Coronary artery (tissue), 2 donors: ENCODE data around the gene RAI1.
A peak's percentile ranks its signal among the peaks of the same experiment; 100 is the strongest.
"Not testable (repeated sequence)": the region's sequence is repeated elsewhere in the genome, so short reads cannot be mapped to it uniquely, and the experiment has no call there.

Source experiments
- DNase-seq: peaks from one replicate; pipeline ENCODE4 v3.0.0-alpha.2; 2017; ENCODE audit warnings: low spot score
- H3K27ac ChIP-seq, 2 donors: fragments of 200-600 bp; sonication (generic); one replicate each; pipeline ENCODE4 v1.5.1; 2016 to 2019
- H3K4me3 ChIP-seq: fragments of 200-600 bp; sonication (generic); 2 replicates; pipeline ENCODE4 v1.5.1; 2016; ENCODE audit warnings: mild to moderate bottlenecking, moderate library complexity
- TF ChIP-seq, protein P1 (sequence below): fragments of 200-600 bp; sonication (generic); IDR thresholded peaks from one replicate; pipeline ENCODE4 v1.5.1; 2019; ENCODE audit warnings: antibody characterized with exemption

RAI1 gene, protein sequence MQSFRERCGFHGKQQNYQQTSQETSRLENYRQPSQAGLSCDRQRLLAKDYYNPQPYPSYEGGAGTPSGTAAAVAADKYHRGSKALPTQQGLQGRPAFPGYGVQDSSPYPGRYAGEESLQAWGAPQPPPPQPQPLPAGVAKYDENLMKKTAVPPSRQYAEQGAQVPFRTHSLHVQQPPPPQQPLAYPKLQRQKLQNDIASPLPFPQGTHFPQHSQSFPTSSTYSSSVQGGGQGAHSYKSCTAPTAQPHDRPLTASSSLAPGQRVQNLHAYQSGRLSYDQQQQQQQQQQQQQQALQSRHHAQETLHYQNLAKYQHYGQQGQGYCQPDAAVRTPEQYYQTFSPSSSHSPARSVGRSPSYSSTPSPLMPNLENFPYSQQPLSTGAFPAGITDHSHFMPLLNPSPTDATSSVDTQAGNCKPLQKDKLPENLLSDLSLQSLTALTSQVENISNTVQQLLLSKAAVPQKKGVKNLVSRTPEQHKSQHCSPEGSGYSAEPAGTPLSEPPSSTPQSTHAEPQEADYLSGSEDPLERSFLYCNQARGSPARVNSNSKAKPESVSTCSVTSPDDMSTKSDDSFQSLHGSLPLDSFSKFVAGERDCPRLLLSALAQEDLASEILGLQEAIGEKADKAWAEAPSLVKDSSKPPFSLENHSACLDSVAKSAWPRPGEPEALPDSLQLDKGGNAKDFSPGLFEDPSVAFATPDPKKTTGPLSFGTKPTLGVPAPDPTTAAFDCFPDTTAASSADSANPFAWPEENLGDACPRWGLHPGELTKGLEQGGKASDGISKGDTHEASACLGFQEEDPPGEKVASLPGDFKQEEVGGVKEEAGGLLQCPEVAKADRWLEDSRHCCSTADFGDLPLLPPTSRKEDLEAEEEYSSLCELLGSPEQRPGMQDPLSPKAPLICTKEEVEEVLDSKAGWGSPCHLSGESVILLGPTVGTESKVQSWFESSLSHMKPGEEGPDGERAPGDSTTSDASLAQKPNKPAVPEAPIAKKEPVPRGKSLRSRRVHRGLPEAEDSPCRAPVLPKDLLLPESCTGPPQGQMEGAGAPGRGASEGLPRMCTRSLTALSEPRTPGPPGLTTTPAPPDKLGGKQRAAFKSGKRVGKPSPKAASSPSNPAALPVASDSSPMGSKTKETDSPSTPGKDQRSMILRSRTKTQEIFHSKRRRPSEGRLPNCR (N-terminal part only)

DNA sequence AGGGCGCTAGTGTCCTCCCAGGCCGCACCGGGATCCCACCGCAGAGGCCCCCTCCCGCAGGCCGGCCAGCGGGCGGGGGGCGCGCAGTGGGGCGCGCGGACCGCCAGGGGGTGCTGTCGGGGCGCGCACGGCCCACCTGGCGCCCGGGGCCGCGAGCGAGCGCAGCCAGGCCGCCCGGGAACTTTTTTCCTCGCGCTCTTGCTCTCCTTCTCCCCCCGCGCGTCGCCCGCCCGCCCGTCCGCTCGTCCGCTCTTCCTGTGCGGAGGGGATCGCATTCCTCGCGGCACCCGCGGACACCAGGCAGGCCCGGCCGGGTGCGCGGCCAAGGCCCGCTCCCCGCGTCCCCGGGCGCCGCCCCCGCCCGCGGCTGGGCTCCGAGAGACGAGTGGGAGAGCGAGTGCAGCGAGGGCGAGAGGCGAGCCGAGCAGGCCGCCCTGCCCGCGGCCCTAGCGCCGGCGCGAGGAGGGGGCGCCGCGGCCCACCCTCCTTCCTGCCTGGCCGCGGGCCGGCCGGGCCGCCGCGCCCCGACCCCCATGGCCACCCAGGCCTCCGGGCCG lies at the start of gene RAI1:
Gene RAI1, plus strand, starts transcription at position 272 of the 557 bp plus-strand sequence. CDS start 111,491 bp downstream, outside the sequence.
- no peak for DNase-seq
- TF ChIP-seq, protein P1, sequence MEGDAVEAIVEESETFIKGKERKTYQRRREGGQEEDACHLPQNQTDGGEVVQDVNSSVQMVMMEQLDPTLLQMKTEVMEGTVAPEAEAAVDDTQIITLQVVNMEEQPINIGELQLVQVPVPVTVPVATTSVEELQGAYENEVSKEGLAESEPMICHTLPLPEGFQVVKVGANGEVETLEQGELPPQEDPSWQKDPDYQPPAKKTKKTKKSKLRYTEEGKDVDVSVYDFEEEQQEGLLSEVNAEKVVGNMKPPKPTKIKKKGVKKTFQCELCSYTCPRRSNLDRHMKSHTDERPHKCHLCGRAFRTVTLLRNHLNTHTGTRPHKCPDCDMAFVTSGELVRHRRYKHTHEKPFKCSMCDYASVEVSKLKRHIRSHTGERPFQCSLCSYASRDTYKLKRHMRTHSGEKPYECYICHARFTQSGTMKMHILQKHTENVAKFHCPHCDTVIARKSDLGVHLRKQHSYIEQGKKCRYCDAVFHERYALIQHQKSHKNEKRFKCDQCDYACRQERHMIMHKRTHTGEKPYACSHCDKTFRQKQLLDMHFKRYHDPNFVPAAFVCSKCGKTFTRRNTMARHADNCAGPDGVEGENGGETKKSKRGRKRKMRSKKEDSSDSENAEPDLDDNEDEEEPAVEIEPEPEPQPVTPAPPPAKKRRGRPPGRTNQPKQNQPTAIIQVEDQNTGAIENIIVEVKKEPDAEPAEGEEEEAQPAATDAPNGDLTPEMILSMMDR = peak; percentile 69
- H3K4me3 ChIP-seq = peak within 1 kb of the TSS; percentile 72
- peak within 1 kb of the TSS; percentile 70 to 82 for H3K27ac ChIP-seq

DNA sequence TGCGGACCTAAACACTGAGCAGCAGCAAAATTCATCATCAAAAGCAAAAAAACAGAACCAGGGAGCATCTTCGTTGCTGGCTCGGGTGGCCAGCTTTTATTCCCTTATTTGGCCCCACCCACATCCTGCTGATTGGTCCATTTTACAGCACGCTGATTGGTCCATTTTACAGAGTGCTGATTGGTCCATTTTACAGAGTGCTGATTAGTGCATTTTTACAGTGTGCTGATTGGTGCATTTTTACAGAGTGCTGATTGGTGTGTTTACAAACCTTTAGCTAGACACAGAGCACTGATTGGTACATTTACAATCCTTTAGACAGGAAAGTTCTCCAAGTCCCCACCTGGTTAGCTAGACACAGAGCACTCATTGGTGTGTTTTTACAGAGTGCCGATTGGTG lies 48.6 kb upstream of the RAI1 start:
- H3K27ac ChIP-seq, DNase-seq, H3K4me3 ChIP-seq: not testable (repeated sequence)

DNA sequence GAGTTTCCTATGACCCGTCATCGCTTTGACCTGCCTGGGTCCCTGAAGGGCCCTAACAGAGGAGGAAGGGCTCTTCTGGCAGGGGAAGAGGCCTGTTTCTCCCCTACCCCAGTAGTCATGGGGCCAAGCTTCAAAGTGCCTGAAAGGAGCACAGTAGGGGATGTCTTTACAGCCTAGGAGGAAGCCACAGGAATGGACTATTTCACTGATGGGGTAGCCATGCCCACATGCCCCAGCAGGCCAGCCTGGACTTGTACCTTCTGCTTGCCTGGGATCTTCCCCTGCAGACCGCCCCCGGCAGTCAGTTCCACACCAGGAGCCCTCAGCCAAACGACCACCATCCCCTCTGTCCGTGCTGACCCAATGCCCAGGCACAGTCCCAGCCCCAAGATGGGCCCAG lies 47.9 kb upstream of the RAI1 start:
- H3K4me3 ChIP-seq = no peak overlapping the region
- DNase-seq = no peak

DNA sequence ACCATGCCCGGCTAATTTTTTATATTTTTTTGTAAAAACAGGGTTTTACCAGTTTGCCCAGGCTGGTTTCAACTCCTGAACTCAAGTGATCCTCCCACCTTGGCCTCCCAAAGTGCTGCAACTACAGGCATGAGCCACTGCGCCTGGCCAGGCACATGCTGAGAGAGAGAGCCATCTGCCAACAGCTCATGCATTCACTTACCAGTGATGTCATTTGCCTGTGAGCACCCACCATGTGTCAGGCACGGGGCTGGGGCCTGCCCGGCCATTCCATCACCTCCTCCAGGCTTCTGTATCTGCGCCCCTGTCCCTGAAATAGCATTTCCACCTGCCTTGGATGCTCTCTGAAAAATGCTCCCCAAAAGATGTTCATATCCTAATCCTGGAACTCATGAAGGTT lies 46.1 kb upstream of the RAI1 start:
- TF ChIP-seq, protein P1 = no peak
- DNase-seq = no peak
- Histone ChIP-seq H3K27ac (no peak overlapping the region), H3K4me3 (no peak overlapping the region)

More for the DNA sequence above, 47.9 kb upstream of the RAI1 start:
- H3K27ac ChIP-seq = no peak overlapping the region
- TF ChIP-seq, protein P1 = no peak

DNA sequence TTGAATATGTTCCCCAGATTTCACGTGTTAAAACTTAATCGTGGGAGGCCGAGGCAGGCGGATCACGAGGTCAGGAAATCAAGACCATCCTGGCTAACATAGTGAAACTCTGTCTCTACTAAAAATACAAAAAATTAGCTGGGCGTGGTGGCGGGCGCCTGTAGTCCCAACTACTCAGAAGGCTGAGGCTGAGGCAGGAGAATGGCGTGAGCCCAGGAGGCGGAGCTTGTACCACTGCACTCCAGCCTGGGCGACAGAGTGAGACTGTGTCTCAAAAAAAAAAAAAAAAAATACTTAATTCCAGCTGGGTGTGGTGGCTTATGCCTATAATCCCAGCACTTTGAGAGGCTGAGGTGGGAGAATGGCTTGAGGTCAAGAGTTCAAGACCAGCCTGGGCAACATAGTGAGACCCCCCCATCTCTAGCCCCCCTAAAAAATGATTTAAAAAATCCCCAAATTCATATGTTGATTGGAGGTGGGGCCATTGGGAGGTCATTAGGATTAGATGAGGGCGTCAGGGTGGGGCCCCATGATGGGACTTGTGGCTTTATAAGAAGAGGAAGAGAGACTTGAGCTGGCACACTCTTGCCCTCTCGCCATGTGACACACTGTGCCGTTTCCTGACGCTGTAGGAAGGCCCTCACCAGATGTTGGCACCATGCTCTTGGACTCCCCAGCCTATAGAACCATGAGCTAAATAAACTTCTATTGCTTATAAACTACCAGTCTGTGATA lies 45.6 kb upstream of the RAI1 start:
- not testable (repeated sequence) for H3K27ac ChIP-seq, H3K4me3 ChIP-seq, DNase-seq

DNA sequence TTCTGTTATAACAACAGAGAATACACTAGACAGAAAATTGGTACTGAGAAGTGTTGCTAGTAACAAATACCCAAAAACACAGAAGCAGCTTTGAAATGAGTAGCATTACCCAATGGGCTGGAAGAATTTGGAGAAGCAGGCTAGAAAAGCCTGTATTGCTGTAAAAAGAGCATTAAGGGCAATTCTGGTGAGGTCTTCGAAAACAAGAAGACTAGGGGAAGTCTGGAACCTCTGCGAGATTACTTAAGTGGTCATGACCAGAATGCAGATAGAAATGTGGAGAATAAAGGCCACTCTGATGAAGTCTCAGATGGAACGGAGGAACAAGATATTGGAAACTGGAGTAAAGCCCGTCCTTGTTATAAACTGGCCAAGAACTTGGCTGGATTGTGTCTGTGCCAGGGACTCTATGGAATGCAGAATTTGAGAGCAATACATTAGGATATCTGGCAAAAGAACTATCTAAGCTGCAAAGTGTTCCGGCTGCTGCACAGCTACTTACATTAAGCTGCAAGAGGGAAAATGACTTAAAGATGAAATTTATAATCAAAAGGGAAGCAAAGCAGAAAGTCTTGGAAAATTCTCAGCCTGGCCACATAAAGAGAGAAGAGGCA lies 44.9 kb upstream of the RAI1 start:
- Histone ChIP-seq H3K4me3 (no peak overlapping the region), H3K27ac (no peak overlapping the region)
- TF ChIP-seq, protein P1 = no peak
- DNase-seq = no peak

DNA sequence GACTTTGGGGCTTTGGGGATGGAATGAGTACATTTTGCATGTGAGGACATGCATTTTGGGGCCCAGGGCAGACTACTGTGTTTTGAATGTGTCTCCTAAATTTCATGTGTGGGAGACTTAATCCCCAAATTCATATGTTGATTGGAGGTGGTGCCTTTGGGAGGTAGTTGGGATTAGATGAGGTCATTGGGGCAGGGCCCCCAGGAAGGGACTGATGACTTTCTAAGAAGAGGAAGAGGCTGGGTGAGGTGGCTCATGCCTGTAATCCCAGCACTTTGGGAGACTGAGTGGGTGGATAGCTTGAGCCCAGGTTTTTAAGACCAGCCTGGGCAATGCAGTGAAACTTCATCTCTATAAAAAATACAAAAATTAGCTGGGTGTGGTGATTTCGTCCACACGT lies 42.8 kb upstream of the RAI1 start:
- no peak overlapping the region for H3K4me3 ChIP-seq
- no peak for DNase-seq
- no peak overlapping the region for H3K27ac ChIP-seq
- TF ChIP-seq, protein P1 = no peak

DNA sequence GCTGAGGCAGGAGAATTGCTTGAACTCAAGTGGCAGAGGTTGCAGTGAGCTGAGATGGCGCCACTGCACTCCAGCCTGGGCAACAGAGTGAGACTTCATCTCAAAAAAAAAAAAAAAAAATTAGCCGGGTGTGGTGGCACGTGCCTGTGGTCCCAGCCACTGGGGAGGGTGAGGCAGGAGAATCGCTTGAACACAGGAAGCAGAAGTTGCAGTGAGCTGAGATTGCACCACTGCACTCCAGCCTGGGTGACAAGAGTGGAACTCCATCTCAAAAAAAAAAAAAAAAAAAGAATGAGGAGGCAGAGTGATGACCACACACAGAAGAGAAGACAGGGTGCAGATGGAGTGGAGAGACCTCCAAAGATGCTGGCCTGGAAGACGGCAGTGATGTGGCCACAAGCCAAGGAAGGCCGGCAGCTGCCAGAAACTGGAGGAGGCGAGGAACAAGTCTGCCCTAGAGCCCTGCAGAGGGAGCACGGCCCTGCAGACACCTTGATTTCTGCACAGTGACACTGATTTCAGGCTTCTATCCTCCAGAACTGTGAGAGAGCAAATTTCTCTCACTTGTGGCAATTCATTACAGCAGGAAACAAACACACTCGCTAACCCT lies 41.5 kb upstream of the RAI1 start:
- H3K27ac ChIP-seq, H3K4me3 ChIP-seq, DNase-seq: not testable (repeated sequence)
